HepG2 (cell line): ENCODE measurements around the gene F2RL2. TPM values are rescaled to one million over a fixed set of nuclear protein-coding genes. Genes with fewer than 3 reads are reported as not detected.

Experiments used
- ATAC-seq: fragments of 200-7000 bp; cut with Tn5 transposase; 3 replicates; pipeline ENCODE4 v1.9.1; 2020; ENCODE audit warnings: mild to moderate bottlenecking, moderate library complexity
- BruUV-seq: library from RNA; stranded (reverse); fragments of 400-500 nt; replicated peaks from 2 replicates; lab custom pipeline; 2021; lab: Mats Ljungman, UMichigan
- CTCF ChIA-PET: fragments of 300-600 bp; formaldehyde crosslinking; extraction: SDS; loops from one replicate; lab custom pipeline; 2021; ENCODE audit warnings: low total read pairs, inconsistent platforms, low intra/inter-chr PET ratio; lab: Yijun Ruan, JAX
- POLR2A ChIA-PET: fragments of 350-600 bp; sonication (Branson Sonifier 250); formaldehyde crosslinking; loops from one replicate; lab custom pipeline; 2020; ENCODE audit warnings: antibody characterized with exemption, inconsistent platforms; lab: Yijun Ruan, JAX
- DNase-seq: peaks from one replicate; pipeline ENCODE4 v3.0.0-alpha.2; 2015; ENCODE audit warnings: low spot score
- FAIRE-seq: peaks from 3 replicates; lab custom pipeline; 2011; peaks lifted over from hg19 to GRCh38; lab: Jason Lieb, UNC
- H2AFZ ChIP-seq: one replicate; pipeline ENCODE4 v1.6.1; 2011; ENCODE audit warnings: low read length, inconsistent platforms
- H3K27ac ChIP-seq: fragments of 300-600 bp; 3 replicates; pipeline ENCODE4 v1.8.0; 2011; ENCODE audit warnings: mixed run types, mild to moderate bottlenecking, mixed read lengths, low read length, inconsistent platforms; ENCODE audit not compliant: insufficient read depth; ENCODE audit errors: extremely low read length
- H3K27me3 ChIP-seq, 2 experiments: fragments of 200-600 bp in 1 of 2; 2 replicates in 1 of 2; 3 replicates in 1 of 2; pipeline versions ENCODE4 v1.6.0 to v1.8.0; 2011; ENCODE audit warnings: low read length in 2 of 2, mild to moderate bottlenecking in 2 of 2, moderate library complexity in 2 of 2, inconsistent platforms in 1 of 2; ENCODE audit not compliant: insufficient read depth in 2 of 2, control insufficient read depth in 1 of 2
- H3K36me3 ChIP-seq, 2 experiments: fragments of 200-600 bp in 1 of 2; replicated peaks in 1 of 2; 2 replicates in 1 of 2; 3 replicates in 1 of 2; pipeline versions ENCODE4 v1.5.1 to v1.8.0; 2011; ENCODE audit warnings: low read length in 2 of 2, inconsistent platforms in 1 of 2; ENCODE audit not compliant: insufficient read depth in 2 of 2, control insufficient read depth in 1 of 2
- H3K4me1 ChIP-seq: 2 replicates; pipeline ENCODE4 v1.5.1; 2012; ENCODE audit warnings: low read length, inconsistent platforms; ENCODE audit not compliant: insufficient read depth
- H3K4me2 ChIP-seq: 2 replicates; pipeline ENCODE4 v1.6.0; 2011; ENCODE audit warnings: low read depth, low read length, inconsistent platforms
- H3K4me3 ChIP-seq, 3 experiments: fragments of 200-600 bp in 1 of 3; sonication (generic), shearing (Covaris generic) in 1 of 3; replicated peaks in 1 of 3; 2 replicates each; pipeline ENCODE4 v1.5.1; 2011 to 2016; ENCODE audit warnings: low read length in 3 of 3, inconsistent platforms in 2 of 3, low read depth in 2 of 3, mild to moderate bottlenecking in 2 of 3, control low read depth in 1 of 3, mixed read lengths in 1 of 3; ENCODE audit not compliant: insufficient read depth in 1 of 3
- H3K79me2 ChIP-seq: one replicate; pipeline ENCODE4 v1.6.1; 2011; ENCODE audit warnings: low read length, inconsistent platforms; ENCODE audit not compliant: insufficient read depth
- H3K9ac ChIP-seq: 2 replicates; pipeline ENCODE4 v1.6.0; 2011; ENCODE audit warnings: mild to moderate bottlenecking, low read depth, low read length, inconsistent platforms; ENCODE audit not compliant: insufficient read depth
- H3K9me3 ChIP-seq: 2 replicates; pipeline ENCODE4 v1.5.1; 2012; ENCODE audit warnings: mild to moderate bottlenecking, low read length
- H4K20me1 ChIP-seq: 2 replicates; pipeline ENCODE4 v1.6.0; 2011; ENCODE audit warnings: inconsistent platforms, mild to moderate bottlenecking, low read length, moderate library complexity; ENCODE audit not compliant: insufficient read depth
- ARNT ChIP-seq: fragments of 450-650 bp; IDR thresholded peaks from 2 replicates; pipeline ENCODE4 v1.6.1; 2017
- CSRNP1 ChIP-seq: sonication (generic); formaldehyde crosslinking; IDR thresholded peaks from 2 replicates; pipeline ENCODE4 v1.8.1; 2023; ENCODE audit warnings: mild to moderate bottlenecking, missing genetic modification reagents
- FOXA1 ChIP-seq, 2 experiments: fragments of 450-650 bp in 1 of 2; sonication (generic) in 1 of 2; formaldehyde crosslinking in 1 of 2; IDR thresholded peaks; 2 replicates each; pipeline versions ENCODE4 v1.4.0 to v1.6.1; 2016 to 2020; ENCODE audit warnings: missing genetic modification reagents in 1 of 2
- NFYC ChIP-seq: IDR thresholded peaks from 2 replicates; pipeline ENCODE4 v1.6.1; 2016; ENCODE audit warnings: missing genetic modification reagents, missing compliant biosample characterization
- NR1H2 ChIP-seq: sonication (generic); formaldehyde crosslinking; IDR thresholded peaks from 2 replicates; pipeline ENCODE4 v1.8.1; 2022; ENCODE audit warnings: low read depth, missing genetic modification reagents, borderline replicate concordance
- PLRG1 ChIP-seq: fragments of 450-650 bp; conservative IDR thresholded peaks from 2 replicates; pipeline ENCODE4 v1.6.1; 2016
- ZBTB34 ChIP-seq: sonication (generic); formaldehyde crosslinking; IDR thresholded peaks from 2 replicates; pipeline ENCODE4 v1.8.0; 2022; ENCODE audit warnings: mild to moderate bottlenecking, missing genetic modification reagents
- ZNF207 ChIP-seq: fragments of 450-650 bp; IDR thresholded peaks from 2 replicates; pipeline ENCODE4 v1.6.1; 2016; ENCODE audit warnings: antibody characterized with exemption, borderline replicate concordance
- ZNF550 ChIP-seq: sonication (generic); formaldehyde crosslinking; IDR thresholded peaks from 2 replicates; pipeline ENCODE4 v1.4.0; 2020; ENCODE audit warnings: mild to moderate bottlenecking, missing genetic modification reagents, borderline replicate concordance
- ZNF766 ChIP-seq: sonication (generic); formaldehyde crosslinking; IDR thresholded peaks from 2 replicates; pipeline ENCODE4 v1.5.0; 2020; ENCODE audit warnings: missing genetic modification reagents, borderline replicate concordance
- WGBS: methylation state at CpG from one replicate; pipeline ENCODE4 v1.1.6; 2017; ENCODE audit warnings: low lambda C conversion rate; 5-methylcytosine and 5-hydroxymethylcytosine counted together
- in situ Hi-C: cut with HindIII; loops from 2 replicates; pipeline ENCODE4 v1.10.0; 2017; ENCODE audit warnings: low pct_unique_long_range_greater_than_20kb; ENCODE audit not compliant: extremely low pct_ligation_motif_present
- intact Hi-C: fragments of 100-400 bp; cut with micrococcal nuclease; formaldehyde crosslinking; loops from one replicate; pipeline ENCODE4 v1.10.0; 2022; ENCODE audit not compliant: unreplicated experiment
- polyA plus RNA-seq, 8 experiments: library from polyadenylated mRNA; depleted of rRNA in 3 of 8; stranded (reverse) in 7 of 8; unstranded in 1 of 8; fragments of >200 nt; fragmentation: Illumina TruSeq in 4 of 8; extraction: Trizol in 4 of 8; gene quantifications; 2 replicates each; pipeline versions ENCODE4 v1.2.1 to v1.2.3, GENCODE V29; 2011 to 2016; ENCODE audit warnings: low read depth in 4 of 8, missing spikeins in 1 of 8, mixed read lengths in 1 of 8; ENCODE audit not compliant: insufficient read depth in 1 of 8
- total RNA-seq, 5 experiments: library from RNA; depleted of rRNA; stranded (reverse); fragments of >200 nt; fragmentation: Illumina TruSeq; extraction: Trizol; gene quantifications; 2 replicates each; pipeline ENCODE4 v1.2.3, GENCODE V29; 2016; ENCODE audit warnings: low read depth in 1 of 5

The F2RL2 gene
- total and polyA plus RNA-seq, 2 of the 13 experiments (the other 11 are each of a cell fraction or from before 2014, with no cell fraction given): not detected

DNA sequence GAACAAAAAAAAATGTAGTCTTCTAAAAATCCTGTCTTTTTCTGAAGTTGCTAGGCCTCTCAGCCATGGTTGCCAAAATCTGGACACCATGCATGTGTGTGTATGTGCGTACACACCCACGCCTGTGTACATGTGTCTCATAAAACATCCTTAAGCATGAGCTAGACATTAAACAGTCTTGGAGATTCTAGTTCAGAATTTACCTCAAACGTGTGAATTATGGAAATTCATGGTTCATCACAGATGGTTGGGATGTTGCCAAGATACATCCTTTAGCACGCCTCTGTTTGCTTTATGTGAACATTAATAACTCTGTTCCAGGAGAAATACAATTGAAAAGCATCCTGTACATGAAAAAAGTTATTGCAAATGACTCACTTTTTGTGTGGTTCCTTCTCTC lies 53.0 kb downstream of the F2RL2 start:
- no peaks in the 10 kb centered on the region for H3K27me3 ChIP-seq
- H3K36me3 ChIP-seq: peaks cover 12 to 28% of the 10 kb centered on the region in 2 experiments
- FAIRE-seq (no peak), DNase-seq (no peak), ATAC-seq (no peak)
- ChIA-PET POLR2A (no interaction called here), CTCF (no interaction called here)
- H3K79me2 ChIP-seq: no peaks in the 10 kb centered on the region
- 99% methylated on average over 4 of the region's 4 CpGs for WGBS
- no TSS peak for BruUV-seq
- intact Hi-C loops (no loop called here), in situ Hi-C loops (no loop called here)
- H4K20me1 ChIP-seq: no peaks in the 10 kb centered on the region
- H3K4me3 ChIP-seq: no peak overlapping the region
- H3K4me1 ChIP-seq: no peaks in the 10 kb centered on the region
- no peaks in the 10 kb centered on the region for H3K9me3 ChIP-seq
- no peak overlapping the region for H2AFZ ChIP-seq
- TF ChIP-seq CSRNP1 (no peak), ZNF207 (no peak), NR1H2 (no peak), FOXA1 (IDR thresholded peaks at IDR 0.05) (no peak), FOXA1 (CRISPR knock-in tag; IDR thresholded peaks at IDR 0.05) (no peak), ZBTB34 (CRISPR knock-in tag) (no peak), PLRG1 (no peak), ZNF766 (CRISPR knock-in tag) (no peak), ARNT (no peak), ZNF550 (no peak), NFYC (no peak)
- H3K9ac ChIP-seq: no peak overlapping the region
- H3K4me2 ChIP-seq: no peak overlapping the region
- H3K27ac ChIP-seq: no peak overlapping the region

Other genes starting within 250 kb of the F2RL2 start
- gene IQGAP2, start 220.1 kb downstream of the F2RL2 start, total RNA-seq (2016; rRNA removed; fragmentation: Illumina TruSeq; extraction: Trizol): 83.3 and 143 TPM in 2 replicates
- 29.7 and 35.2 TPM in 2 replicates for gene IQGAP2, start 220.1 kb downstream of the F2RL2 start, polyA plus RNA-seq (2011; rRNA removed)
- gene F2R, start 92.7 kb upstream of the F2RL2 start, total RNA-seq (2016; rRNA removed; fragmentation: Illumina TruSeq; extraction: Trizol): 4.6 and 8.3 TPM in 2 replicates
- 12.3 and 13.6 TPM in 2 replicates for gene F2R, start 92.7 kb upstream of the F2RL2 start, polyA plus RNA-seq (2011; rRNA removed)
- gene F2RL1, start 195.6 kb upstream of the F2RL2 start, total RNA-seq (2016; rRNA removed; fragmentation: Illumina TruSeq; extraction: Trizol): 6.3 and 9.9 TPM in 2 replicates
- gene F2RL1, start 195.6 kb upstream of the F2RL2 start, polyA plus RNA-seq (2011; rRNA removed): 23.0 TPM in 2 replicates
- gene S100Z, start 226.6 kb upstream of the F2RL2 start, total RNA-seq (2016; rRNA removed; fragmentation: Illumina TruSeq; extraction: Trizol): not detected in 2 replicates
- 0.17 and 0.22 TPM in 2 replicates for gene S100Z, start 226.6 kb upstream of the F2RL2 start, polyA plus RNA-seq (2011; rRNA removed)